DOHH2 (cell line): ENCODE data around the gene B3GALNT2.

ENCODE experiments used
- H3F3A ChIP-seq: fragments of 200-600 bp; sonication (generic), shearing (Covaris generic); 2 replicates; pipeline ENCODE4 v1.6.0; 2016; ENCODE audit warnings: antibody characterized with exemption, mild to moderate bottlenecking; ENCODE audit not compliant: control insufficient read depth, insufficient read depth
- H3K27ac ChIP-seq: fragments of 200-600 bp; sonication (generic); 2 replicates; pipeline ENCODE4 v1.5.1; 2014; ENCODE audit warnings: low read depth, mild to moderate bottlenecking, low read length, moderate library complexity
- H3K27me3 ChIP-seq: fragments of 200-600 bp; sonication (generic); 2 replicates; pipeline ENCODE4 v1.6.1; 2014; ENCODE audit warnings: mild to moderate bottlenecking, low read length, mixed read lengths; ENCODE audit not compliant: control insufficient read depth
- H3K36me3 ChIP-seq: fragments of 200-600 bp; sonication (generic); 2 replicates; pipeline ENCODE4 v1.6.1; 2014; ENCODE audit warnings: mild to moderate bottlenecking, low read length, moderate library complexity, mixed read lengths; ENCODE audit not compliant: control insufficient read depth
- H3K4me1 ChIP-seq: fragments of 200-600 bp; sonication (generic); 2 replicates; pipeline ENCODE4 v1.6.1; 2014; ENCODE audit warnings: mild to moderate bottlenecking, low read length, mixed read lengths; ENCODE audit not compliant: control insufficient read depth
- H3K4me2 ChIP-seq: fragments of 200-600 bp; sonication (generic); 2 replicates; pipeline ENCODE4 v1.6.0; 2014; ENCODE audit warnings: mild to moderate bottlenecking, low read length, moderate library complexity
- H3K4me3 ChIP-seq: fragments of 200-600 bp; sonication (generic); 2 replicates; pipeline ENCODE4 v1.5.1; 2014; ENCODE audit warnings: mild to moderate bottlenecking, low read length, mixed read lengths
- H3K79me2 ChIP-seq: fragments of 200-600 bp; sonication (generic); 2 replicates; pipeline ENCODE4 v1.6.1; 2014; ENCODE audit warnings: mild to moderate bottlenecking, low read length, mixed read lengths; ENCODE audit not compliant: control insufficient read depth
- H3K9me2 ChIP-seq: fragments of 200-600 bp; sonication (generic); replicated peaks from 2 replicates; pipeline ENCODE4 v1.6.1; 2014; ENCODE audit warnings: mild to moderate bottlenecking, low read length, mixed read lengths; ENCODE audit not compliant: control insufficient read depth
- H3K9me3 ChIP-seq: fragments of 200-600 bp; sonication (generic); 2 replicates; pipeline ENCODE4 v1.6.1; 2014; ENCODE audit warnings: antibody characterized with exemption, low read length, mixed read lengths; ENCODE audit not compliant: control insufficient read depth, insufficient read depth
- H4K20me1 ChIP-seq: fragments of 200-600 bp; sonication (generic); 2 replicates; pipeline ENCODE4 v1.6.0; 2014; ENCODE audit warnings: low read depth, mild to moderate bottlenecking, antibody characterized with exemption, low read length, moderate library complexity; ENCODE audit not compliant: control insufficient read depth, insufficient read depth
- EZH2phosphoT487 ChIP-seq: fragments of 200-600 bp; sonication (generic); IDR thresholded peaks from 2 replicates; pipeline ENCODE4 v1.6.1; 2017; ENCODE audit warnings: borderline replicate concordance, mild to moderate bottlenecking, antibody characterized with exemption, low read length, moderate library complexity, mixed read lengths
- TF ChIP-seq, protein P1 (sequence below): fragments of 200-600 bp; sonication (generic); IDR thresholded peaks from one replicate; pipeline ENCODE4 v1.5.1; 2014; ENCODE audit warnings: antibody characterized with exemption, mild to moderate bottlenecking, low read depth, low read length; ENCODE audit not compliant: poor library complexity, severe bottlenecking

Gene B3GALNT2

DNA sequence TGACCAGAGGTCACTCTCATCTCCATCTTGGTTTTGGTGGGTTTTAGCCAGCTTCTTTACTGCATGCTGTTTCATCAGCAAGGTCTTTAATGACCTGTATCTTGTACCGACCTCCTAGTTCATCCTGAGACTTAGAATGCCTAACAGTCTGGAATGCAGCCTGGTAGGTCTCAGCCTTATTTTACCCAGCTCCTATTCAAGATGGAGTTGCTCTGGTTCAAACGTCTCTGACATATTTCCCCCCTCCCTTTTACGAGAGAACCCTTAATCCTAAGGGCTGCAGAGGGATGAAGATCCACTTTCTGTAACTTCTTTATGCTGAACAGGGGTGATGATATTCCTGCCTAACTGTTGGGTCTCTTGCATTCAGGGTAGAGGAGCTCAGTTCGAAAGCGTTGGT, 93.8 kb downstream of the B3GALNT2 start:
- peaks cover 4% of the 10 kb centered on the region; the same call in 1 of the 2 replicates for H3K36me3 ChIP-seq
- H3K27ac ChIP-seq: no peak overlapping the region
- H3K4me3 ChIP-seq: no peak overlapping the region
- TF ChIP-seq, protein P1, sequence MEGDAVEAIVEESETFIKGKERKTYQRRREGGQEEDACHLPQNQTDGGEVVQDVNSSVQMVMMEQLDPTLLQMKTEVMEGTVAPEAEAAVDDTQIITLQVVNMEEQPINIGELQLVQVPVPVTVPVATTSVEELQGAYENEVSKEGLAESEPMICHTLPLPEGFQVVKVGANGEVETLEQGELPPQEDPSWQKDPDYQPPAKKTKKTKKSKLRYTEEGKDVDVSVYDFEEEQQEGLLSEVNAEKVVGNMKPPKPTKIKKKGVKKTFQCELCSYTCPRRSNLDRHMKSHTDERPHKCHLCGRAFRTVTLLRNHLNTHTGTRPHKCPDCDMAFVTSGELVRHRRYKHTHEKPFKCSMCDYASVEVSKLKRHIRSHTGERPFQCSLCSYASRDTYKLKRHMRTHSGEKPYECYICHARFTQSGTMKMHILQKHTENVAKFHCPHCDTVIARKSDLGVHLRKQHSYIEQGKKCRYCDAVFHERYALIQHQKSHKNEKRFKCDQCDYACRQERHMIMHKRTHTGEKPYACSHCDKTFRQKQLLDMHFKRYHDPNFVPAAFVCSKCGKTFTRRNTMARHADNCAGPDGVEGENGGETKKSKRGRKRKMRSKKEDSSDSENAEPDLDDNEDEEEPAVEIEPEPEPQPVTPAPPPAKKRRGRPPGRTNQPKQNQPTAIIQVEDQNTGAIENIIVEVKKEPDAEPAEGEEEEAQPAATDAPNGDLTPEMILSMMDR: no peak
- no peak for TF ChIP-seq EZH2phosphoT487
- no peaks in the 10 kb centered on the region for H3K79me2 ChIP-seq
- H4K20me1 ChIP-seq: 0 out of 2 replicates have a peak, but pooled peaks cover 2% of the 10 kb centered on the region
- no peaks in the 10 kb centered on the region for H3K9me2 ChIP-seq
- H3K9me3 ChIP-seq: no peaks in the 10 kb centered on the region
- no peak overlapping the region for H3K4me2 ChIP-seq
- no peaks in the 10 kb centered on the region for H3K27me3 ChIP-seq
- no peaks in the 10 kb centered on the region; the same call in 1 of the 2 replicates for H3F3A ChIP-seq
- no peaks in the 10 kb centered on the region for H3K4me1 ChIP-seq

DNA sequence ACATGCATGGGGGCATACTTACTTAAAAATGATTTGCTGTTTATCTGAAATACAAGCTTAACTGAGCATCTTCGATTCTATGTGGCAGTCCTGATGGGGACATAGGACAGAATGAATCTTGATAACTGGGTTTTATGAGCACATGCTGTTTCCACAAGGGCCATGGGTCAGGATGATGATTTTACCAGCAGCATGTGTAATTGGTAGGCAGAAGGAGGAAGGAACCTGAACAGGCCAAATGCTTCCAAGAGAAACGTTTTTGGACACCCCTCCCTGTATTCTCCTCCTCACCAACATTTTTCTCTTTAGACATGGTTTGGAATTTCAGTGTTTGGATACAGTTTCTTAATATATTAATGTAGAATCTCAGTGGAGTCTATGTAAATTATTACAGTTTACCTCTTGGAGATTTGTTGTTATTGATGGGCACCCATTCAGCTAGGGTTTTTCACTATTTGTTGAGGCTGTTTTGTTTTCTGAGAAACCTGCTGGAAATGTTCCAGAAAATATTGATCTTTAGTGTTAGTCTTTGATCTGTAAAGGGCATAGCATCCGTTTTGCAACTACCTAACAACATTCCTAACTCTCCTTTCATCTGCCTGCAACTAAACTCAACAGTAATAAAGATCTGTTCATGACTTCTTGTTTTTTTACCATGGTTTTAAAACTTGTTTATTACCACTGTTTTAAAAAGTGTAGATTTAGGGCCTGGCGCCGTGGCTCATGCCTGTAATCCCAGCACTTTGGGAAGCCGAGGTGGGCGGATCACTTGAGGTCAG, 95.0 kb downstream of the B3GALNT2 start:
- 0 out of 2 replicates have a peak, but pooled peaks cover 2% of the 10 kb centered on the region for H4K20me1 ChIP-seq
- no peaks in the 10 kb centered on the region; the same call in 1 of the 2 replicates for H3F3A ChIP-seq
- no peaks in the 10 kb centered on the region for H3K36me3 ChIP-seq
- H3K27me3 ChIP-seq: no peaks in the 10 kb centered on the region
- H3K9me2 ChIP-seq: no peaks in the 10 kb centered on the region
- no peak for TF ChIP-seq EZH2phosphoT487
- TF ChIP-seq, protein P1: no peak
- no peaks in the 10 kb centered on the region for H3K79me2 ChIP-seq
- H3K27ac ChIP-seq: no peak overlapping the region
- no peak overlapping the region for H3K4me3 ChIP-seq
- no peak overlapping the region for H3K4me2 ChIP-seq
- H3K9me3 ChIP-seq: no peaks in the 10 kb centered on the region
- H3K4me1 ChIP-seq: no peaks in the 10 kb centered on the region

DNA sequence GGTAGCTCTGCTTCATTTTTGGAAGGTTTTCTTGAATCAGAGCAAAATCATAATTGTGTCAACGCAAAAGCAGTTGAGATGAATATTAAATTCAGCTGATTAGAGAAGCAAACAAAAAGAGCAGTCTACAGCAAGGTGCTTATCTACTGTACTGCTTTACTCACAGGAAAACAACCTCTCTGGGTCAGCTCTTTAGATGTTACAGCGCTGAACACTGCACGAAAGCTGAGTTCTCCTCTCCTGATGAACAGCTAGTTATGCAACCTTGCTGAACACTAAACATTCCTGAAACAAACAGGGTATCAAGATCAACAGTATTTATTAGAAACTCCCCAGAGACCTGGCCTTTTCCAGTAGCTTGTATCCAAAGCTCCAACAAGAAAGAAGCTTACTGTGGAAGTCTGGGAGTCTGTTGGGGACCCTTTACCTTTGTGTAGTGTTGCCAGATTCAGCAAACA, 95.7 kb downstream of the B3GALNT2 start:
- Histone ChIP-seq H3K9me3 (no peaks in the 10 kb centered on the region), H3K27me3 (no peaks in the 10 kb centered on the region), H3K4me1 (no peaks in the 10 kb centered on the region), H3K36me3 (no peaks in the 10 kb centered on the region), H3F3A (no peaks in the 10 kb centered on the region; the same call in 1 of the 2 replicates), H3K4me2 (no peak overlapping the region), H3K79me2 (no peaks in the 10 kb centered on the region), H3K4me3 (no peak overlapping the region), H3K27ac (no peak overlapping the region), H3K9me2 (no peaks in the 10 kb centered on the region), H4K20me1 (0 out of 2 replicates have a peak, but pooled peaks cover 2% of the 10 kb centered on the region)
- TF ChIP-seq, protein P1: no peak
- TF ChIP-seq EZH2phosphoT487: no peak
